ENCODE results near the gene FAS.

The FAS gene

GRCh38 chr10:88980800-88981199 lies 9.8 kb upstream of the FAS start:
- Histone ChIP-seq H3K27me3 (no peaks in the 10 kb centered on the region), H3K4me3 (ENCODE audit: low read depth, low read length) (no peak overlapping the region), H3K4me1 (peaks cover 6% of the 10 kb centered on the region; the same call in 1 of the 2 replicates), H3K9me3 (no peaks in the 10 kb centered on the region), H3K36me3 (no peaks in the 10 kb centered on the region)
- TF ChIP-seq CTCF (IDR thresholded peaks at IDR 0.05; ENCODE audit: low read depth, low read length) = no peak
- no peak for DNase-seq

GRCh38 chr10:88981435-88981834 lies 9.2 kb upstream of the FAS start:
- TF ChIP-seq CTCF (IDR thresholded peaks at IDR 0.05; ENCODE audit: low read depth, low read length) = no peak

GRCh38 chr10:88982366-88982765 lies 8.2 kb upstream of the FAS start:
- Histone ChIP-seq H3K27me3 (no peaks in the 10 kb centered on the region), H3K4me1 (peaks cover 6% of the 10 kb centered on the region; the same call in 1 of the 2 replicates), H3K9me3 (no peaks in the 10 kb centered on the region), H3K4me3 (ENCODE audit: low read depth, low read length) (no peak overlapping the region), H3K36me3 (no peaks in the 10 kb centered on the region)
- DNase-seq = no peak
- no peak for TF ChIP-seq CTCF (IDR thresholded peaks at IDR 0.05; ENCODE audit: low read depth, low read length)

More at GRCh38 chr10:88981435-88981834, 9.2 kb upstream of the FAS start:
- no peaks in the 10 kb centered on the region for H3K27me3 ChIP-seq
- no peak for DNase-seq
- no peaks in the 10 kb centered on the region for H3K36me3 ChIP-seq
- no peaks in the 10 kb centered on the region for H3K9me3 ChIP-seq
- H3K4me1 ChIP-seq = peaks cover 6% of the 10 kb centered on the region; the same call in 1 of the 2 replicates
- no peak overlapping the region for H3K4me3 ChIP-seq (ENCODE audit: low read depth, low read length)

GRCh38 chr10:88983206-88983605 lies 7.4 kb upstream of the FAS start:
- peaks cover 6% of the 10 kb centered on the region; the same call in 1 of the 2 replicates for H3K4me1 ChIP-seq
- DNase-seq = no peak
- no peaks in the 10 kb centered on the region for H3K27me3 ChIP-seq
- H3K4me3 ChIP-seq (ENCODE audit: low read depth, low read length) = no peak overlapping the region
- no peak for TF ChIP-seq CTCF (IDR thresholded peaks at IDR 0.05; ENCODE audit: low read depth, low read length)
- H3K36me3 ChIP-seq = no peaks in the 10 kb centered on the region
- H3K9me3 ChIP-seq = no peaks in the 10 kb centered on the region

- no peaks in the 10 kb centered on the region for H3K9me3 ChIP-seq
- no peak overlapping the region for H3K4me3 ChIP-seq (ENCODE audit: low read depth, low read length)
- H3K36me3 ChIP-seq = no peaks in the 10 kb centered on the region
- H3K4me1 ChIP-seq = peaks cover 6% of the 10 kb centered on the region; the same call in 1 of the 2 replicates
- DNase-seq = no peak
- TF ChIP-seq CTCF (IDR thresholded peaks at IDR 0.05; ENCODE audit: low read depth, low read length) = no peak
- no peaks in the 10 kb centered on the region for H3K27me3 ChIP-seq
These were observed 6.7 kb upstream of the FAS start for GRCh38 chr10:88983939-88984338.

GRCh38 chr10:88984525-88984924 lies 6.1 kb upstream of the FAS start:
- no peak for TF ChIP-seq CTCF (IDR thresholded peaks at IDR 0.05; ENCODE audit: low read depth, low read length)
- H3K36me3 ChIP-seq = no peaks in the 10 kb centered on the region
- H3K4me3 ChIP-seq (ENCODE audit: low read depth, low read length) = no peak overlapping the region
- H3K9me3 ChIP-seq = no peaks in the 10 kb centered on the region
- no peak for DNase-seq
- H3K4me1 ChIP-seq = peaks cover 6% of the 10 kb centered on the region; the same call in 1 of the 2 replicates
- H3K27me3 ChIP-seq = no peaks in the 10 kb centered on the region
